ENCODE data around the gene PAF1. TPM values are rescaled to one million over a fixed set of nuclear protein-coding genes. Genes with fewer than 3 reads are reported as not detected.

The PAF1 gene
- polyA plus RNA-seq, 2 of the 4 experiments (the other 2 are of a cell fraction) = 103 to 110 TPM

DNA sequence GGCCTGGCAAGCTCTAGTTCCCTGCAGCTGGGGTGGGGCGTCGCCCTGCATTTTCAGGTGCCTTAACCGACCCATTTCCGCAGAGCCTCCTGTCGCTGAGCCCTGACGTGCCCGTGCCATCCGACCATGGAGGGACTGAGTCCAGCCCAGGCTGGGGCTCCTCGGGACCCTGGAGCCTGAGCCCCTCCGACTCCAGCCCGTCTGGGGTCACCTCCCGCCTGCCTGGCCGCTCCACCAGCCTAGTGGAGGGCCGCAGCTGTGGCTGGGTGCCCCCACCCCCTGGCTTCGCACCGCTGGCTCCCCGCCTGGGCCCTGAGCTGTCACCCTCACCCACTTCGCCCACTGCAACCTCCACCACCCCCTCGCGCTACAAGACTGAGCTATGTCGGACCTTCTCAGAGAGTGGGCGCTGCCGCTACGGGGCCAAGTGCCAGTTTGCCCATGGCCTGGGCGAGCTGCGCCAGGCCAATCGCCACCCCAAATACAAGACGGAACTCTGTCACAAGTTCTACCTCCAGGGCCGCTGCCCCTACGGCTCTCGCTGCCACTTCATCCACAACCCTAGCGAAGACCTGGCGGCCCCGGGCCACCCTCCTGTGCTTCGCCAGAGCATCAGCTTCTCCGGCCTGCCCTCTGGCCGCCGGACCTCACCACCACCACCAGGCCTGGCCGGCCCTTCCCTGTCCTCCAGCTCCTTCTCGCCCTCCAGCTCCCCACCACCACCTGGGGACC is 16.9 kb upstream of the PAF1 start:
- Histone ChIP-seq H3K4me1 (peaks cover 60% of the 10 kb centered on the region), H3K4me3 (peak overlapping the region; percentile 76), H3K9me3 (no peaks in the 10 kb centered on the region), H3K4me2 (peak overlapping the region; percentile 95), H3K27ac (peak overlapping the region; percentile 94 to 99)
- ATAC-seq = no peak
- 6% methylated on average over 38 of the region's 40 CpGs for WGBS (ENCODE audit: missing lambda C conversion rate)
- ChIA-PET CTCF (interaction anchor here (0.6 to 21.4 kb wide), 13 partner anchors 10 to 447 kb away, joined by 3 to 457 read pairs (median 4); partner anchors contain the start of genes EID2B, MED29, PAF1 and RPS16), POLR2A (interaction anchor here (0.6 to 9.4 kb wide), 6 partner anchors 10 to 278 kb away, joined by 3 to 140 read pairs (median 22); partner anchors contain the start of genes MED29, PAF1 and RPS16)
- no peak for FAIRE-seq
- DNase-seq (ENCODE audit: low read depth in 1 of 2, low spot score in 1 of 2) = peak in 1 of 2 experiments; percentile 60
- no peak for TF ChIP-seq RFX5 (IDR thresholded peaks at IDR 0.05)
- TF ChIP-seq EHMT2 (IDR thresholded peaks at IDR 0.05; ENCODE audit: low read depth) = no peak
- TF ChIP-seq HOXA7 (CRISPR knock-in tag; IDR thresholded peaks at IDR 0.05) = no peak
- no peak for TF ChIP-seq KDM1A (IDR thresholded peaks at IDR 0.05; ENCODE audit: low read depth)
- TF ChIP-seq, protein P1, sequence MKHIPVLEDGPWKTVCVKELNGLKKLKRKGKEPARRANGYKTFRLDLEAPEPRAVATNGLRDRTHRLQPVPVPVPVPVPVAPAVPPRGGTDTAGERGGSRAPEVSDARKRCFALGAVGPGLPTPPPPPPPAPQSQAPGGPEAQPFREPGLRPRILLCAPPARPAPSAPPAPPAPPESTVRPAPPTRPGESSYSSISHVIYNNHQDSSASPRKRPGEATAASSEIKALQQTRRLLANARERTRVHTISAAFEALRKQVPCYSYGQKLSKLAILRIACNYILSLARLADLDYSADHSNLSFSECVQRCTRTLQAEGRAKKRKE (CRISPR knock-in tag; IDR thresholded peaks at IDR 0.05; ENCODE audit: low read depth) = no peak
- TF ChIP-seq MAFK (IDR thresholded peaks at IDR 0.05; ENCODE audit: partially characterized antibody) = no peak
- TF ChIP-seq, protein P2, sequence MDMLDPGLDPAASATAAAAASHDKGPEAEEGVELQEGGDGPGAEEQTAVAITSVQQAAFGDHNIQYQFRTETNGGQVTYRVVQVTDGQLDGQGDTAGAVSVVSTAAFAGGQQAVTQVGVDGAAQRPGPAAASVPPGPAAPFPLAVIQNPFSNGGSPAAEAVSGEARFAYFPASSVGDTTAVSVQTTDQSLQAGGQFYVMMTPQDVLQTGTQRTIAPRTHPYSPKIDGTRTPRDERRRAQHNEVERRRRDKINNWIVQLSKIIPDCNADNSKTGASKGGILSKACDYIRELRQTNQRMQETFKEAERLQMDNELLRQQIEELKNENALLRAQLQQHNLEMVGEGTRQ (IDR thresholded peaks at IDR 0.05) = no peak
- no peak for TF ChIP-seq RCOR1 (IDR thresholded peaks at IDR 0.05; ENCODE audit: low read depth, low read length)
- TF ChIP-seq, protein P3, sequence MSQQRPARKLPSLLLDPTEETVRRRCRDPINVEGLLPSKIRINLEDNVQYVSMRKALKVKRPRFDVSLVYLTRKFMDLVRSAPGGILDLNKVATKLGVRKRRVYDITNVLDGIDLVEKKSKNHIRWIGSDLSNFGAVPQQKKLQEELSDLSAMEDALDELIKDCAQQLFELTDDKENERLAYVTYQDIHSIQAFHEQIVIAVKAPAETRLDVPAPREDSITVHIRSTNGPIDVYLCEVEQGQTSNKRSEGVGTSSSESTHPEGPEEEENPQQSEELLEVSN (IDR thresholded peaks at IDR 0.05; ENCODE audit: borderline replicate concordance, low read depth) = no peak
- no peak for TF ChIP-seq HDAC2 (IDR thresholded peaks at IDR 0.05)
- TF ChIP-seq RARB (CRISPR knock-in tag; IDR thresholded peaks at IDR 0.05) = no peak; the same call in 1 of the 2 replicates
- no peak for TF ChIP-seq HOXB13 (CRISPR knock-in tag; IDR thresholded peaks at IDR 0.05; ENCODE audit: low read depth)
- TF ChIP-seq, protein P4, sequence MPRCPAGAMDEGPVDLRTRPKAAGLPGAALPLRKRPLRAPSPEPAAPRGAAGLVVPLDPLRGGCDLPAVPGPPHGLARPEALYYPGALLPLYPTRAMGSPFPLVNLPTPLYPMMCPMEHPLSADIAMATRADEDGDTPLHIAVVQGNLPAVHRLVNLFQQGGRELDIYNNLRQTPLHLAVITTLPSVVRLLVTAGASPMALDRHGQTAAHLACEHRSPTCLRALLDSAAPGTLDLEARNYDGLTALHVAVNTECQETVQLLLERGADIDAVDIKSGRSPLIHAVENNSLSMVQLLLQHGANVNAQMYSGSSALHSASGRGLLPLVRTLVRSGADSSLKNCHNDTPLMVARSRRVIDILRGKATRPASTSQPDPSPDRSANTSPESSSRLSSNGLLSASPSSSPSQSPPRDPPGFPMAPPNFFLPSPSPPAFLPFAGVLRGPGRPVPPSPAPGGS (IDR thresholded peaks at IDR 0.05) = 0 out of 3 replicates have a peak, but pooled peaks have one; percentile 17
- TF ChIP-seq HEYL (CRISPR knock-in tag; IDR thresholded peaks at IDR 0.05) = no peak
- no peak for TF ChIP-seq ESRRA (IDR thresholded peaks at IDR 0.05; ENCODE audit: borderline replicate concordance, low read length)
- no peak for TF ChIP-seq POLR2A (IDR thresholded peaks at IDR 0.05; ENCODE audit: low read length)
- no peak for TF ChIP-seq ZC3H11A (IDR thresholded peaks at IDR 0.05)
- TF ChIP-seq, protein P5, sequence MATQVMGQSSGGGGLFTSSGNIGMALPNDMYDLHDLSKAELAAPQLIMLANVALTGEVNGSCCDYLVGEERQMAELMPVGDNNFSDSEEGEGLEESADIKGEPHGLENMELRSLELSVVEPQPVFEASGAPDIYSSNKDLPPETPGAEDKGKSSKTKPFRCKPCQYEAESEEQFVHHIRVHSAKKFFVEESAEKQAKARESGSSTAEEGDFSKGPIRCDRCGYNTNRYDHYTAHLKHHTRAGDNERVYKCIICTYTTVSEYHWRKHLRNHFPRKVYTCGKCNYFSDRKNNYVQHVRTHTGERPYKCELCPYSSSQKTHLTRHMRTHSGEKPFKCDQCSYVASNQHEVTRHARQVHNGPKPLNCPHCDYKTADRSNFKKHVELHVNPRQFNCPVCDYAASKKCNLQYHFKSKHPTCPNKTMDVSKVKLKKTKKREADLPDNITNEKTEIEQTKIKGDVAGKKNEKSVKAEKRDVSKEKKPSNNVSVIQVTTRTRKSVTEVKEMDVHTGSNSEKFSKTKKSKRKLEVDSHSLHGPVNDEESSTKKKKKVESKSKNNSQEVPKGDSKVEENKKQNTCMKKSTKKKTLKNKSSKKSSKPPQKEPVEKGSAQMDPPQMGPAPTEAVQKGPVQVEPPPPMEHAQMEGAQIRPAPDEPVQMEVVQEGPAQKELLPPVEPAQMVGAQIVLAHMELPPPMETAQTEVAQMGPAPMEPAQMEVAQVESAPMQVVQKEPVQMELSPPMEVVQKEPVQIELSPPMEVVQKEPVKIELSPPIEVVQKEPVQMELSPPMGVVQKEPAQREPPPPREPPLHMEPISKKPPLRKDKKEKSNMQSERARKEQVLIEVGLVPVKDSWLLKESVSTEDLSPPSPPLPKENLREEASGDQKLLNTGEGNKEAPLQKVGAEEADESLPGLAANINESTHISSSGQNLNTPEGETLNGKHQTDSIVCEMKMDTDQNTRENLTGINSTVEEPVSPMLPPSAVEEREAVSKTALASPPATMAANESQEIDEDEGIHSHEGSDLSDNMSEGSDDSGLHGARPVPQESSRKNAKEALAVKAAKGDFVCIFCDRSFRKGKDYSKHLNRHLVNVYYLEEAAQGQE (IDR thresholded peaks at IDR 0.05) = no peak
- TF ChIP-seq JUN (IDR thresholded peaks at IDR 0.05) = peak in 1 of 2 experiments; percentile 46; a peak in 3 of 5 replicates
- TF ChIP-seq SREBF2 (IDR thresholded peaks at IDR 0.05) = no peak
- TF ChIP-seq, protein P6, sequence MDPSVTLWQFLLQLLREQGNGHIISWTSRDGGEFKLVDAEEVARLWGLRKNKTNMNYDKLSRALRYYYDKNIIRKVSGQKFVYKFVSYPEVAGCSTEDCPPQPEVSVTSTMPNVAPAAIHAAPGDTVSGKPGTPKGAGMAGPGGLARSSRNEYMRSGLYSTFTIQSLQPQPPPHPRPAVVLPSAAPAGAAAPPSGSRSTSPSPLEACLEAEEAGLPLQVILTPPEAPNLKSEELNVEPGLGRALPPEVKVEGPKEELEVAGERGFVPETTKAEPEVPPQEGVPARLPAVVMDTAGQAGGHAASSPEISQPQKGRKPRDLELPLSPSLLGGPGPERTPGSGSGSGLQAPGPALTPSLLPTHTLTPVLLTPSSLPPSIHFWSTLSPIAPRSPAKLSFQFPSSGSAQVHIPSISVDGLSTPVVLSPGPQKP (IDR thresholded peaks at IDR 0.05; ENCODE audit: low read depth, low read length) = no peak
- TF ChIP-seq NFE2L2 (conservative IDR thresholded peaks at IDR 0.05; ENCODE audit: low read length) = no peak
- TF ChIP-seq EP300 (IDR thresholded peaks at IDR 0.05) = no peak
- no peak for TF ChIP-seq KDM5A (IDR thresholded peaks at IDR 0.05)
- TF ChIP-seq CEBPB (IDR thresholded peaks at IDR 0.05) = no peak
- TF ChIP-seq GATA3 (IDR thresholded peaks at IDR 0.05; ENCODE audit: borderline replicate concordance) = peak; percentile 10; the same call in 1 of the 2 replicates
- TF ChIP-seq RAD21 (conservative IDR thresholded peaks at IDR 0.05 in 1 of 2, IDR thresholded peaks at IDR 0.05 in 1 of 2) = no peak
- TF ChIP-seq NPAS2 (CRISPR knock-in tag; IDR thresholded peaks at IDR 0.05; ENCODE audit: borderline replicate concordance) = no peak
- no peak for TF ChIP-seq JUNB (IDR thresholded peaks at IDR 0.05)
- no peak for TF ChIP-seq ZNF302 (CRISPR knock-in tag; IDR thresholded peaks at IDR 0.05)
- TF ChIP-seq RNF2 (IDR thresholded peaks at IDR 0.05; ENCODE audit: borderline replicate concordance, low read depth) = no peak
- TF ChIP-seq TP53 (CRISPR knock-in tag; IDR thresholded peaks at IDR 0.05) = no peak; the same call in 1 of the 2 replicates
- TF ChIP-seq FOXS1 (CRISPR knock-in tag; IDR thresholded peaks at IDR 0.05) = no peak
- no peak for TF ChIP-seq ZSCAN20 (CRISPR knock-in tag; IDR thresholded peaks at IDR 0.05)
